ENCODE data around the gene PHACTR3. TPM values are rescaled to one million over a fixed set of nuclear protein-coding genes. Genes with fewer than 3 reads are reported as not detected.

The PHACTR3 gene
- total RNA-seq, 1 experiment from 2014 or later: not detected

- Mint-ChIP-seq H3K36me3 (ENCODE audit: insufficient read depth in 1 of 3, low read depth in 3 of 3) (no peaks in the 10 kb centered on the region), H3K27me3 (ENCODE audit: low read depth) (peaks cover 87% of the 10 kb centered on the region), H3K4me1 (peaks cover 4 to 7% of the 10 kb centered on the region in 2 experiments), H3K9me3 (peaks cover 0 to 16% of the 10 kb centered on the region in 2 experiments; a peak in 3 of 5 replicates), H3K4me3 (no peak overlapping the region), H3K27ac (no peak overlapping the region)
- H3K4me2 ChIP-seq (ENCODE audit: insufficient read depth, insufficient read length, low read length): no peak overlapping the region
- H3K9ac ChIP-seq (ENCODE audit: extremely low read depth, insufficient read length, low read length): no peak overlapping the region
- H2AK5ac ChIP-seq (ENCODE audit: insufficient read length, low read length): no peak overlapping the region
- WGBS (ENCODE audit: extremely low coverage, insufficient read length, low lambda C conversion rate): no CpG with 5 or more reads among the region's 4 CpGs
- H4K91ac ChIP-seq (ENCODE audit: insufficient read length, low read depth, low read length): no peak overlapping the region
- TF ChIP-seq CTCF (conservative IDR thresholded peaks at IDR 0.05): no peak
- no peak overlapping the region for H3K56ac ChIP-seq (ENCODE audit: insufficient read length, low read depth, low read length)
- H3K79me1 ChIP-seq (ENCODE audit: insufficient read depth, low read depth, low read length, poor library complexity, severe bottlenecking): no peaks in the 10 kb centered on the region
- H4K5ac ChIP-seq (ENCODE audit: insufficient read length, low read depth, low read length): no peak overlapping the region
- H3K9me3 ChIP-seq (ENCODE audit: control insufficient read depth, low read depth, low read length): no peaks in the 10 kb centered on the region
- no peak overlapping the region for H3K23ac ChIP-seq (ENCODE audit: insufficient read length, low read depth, low read length)
- no peak overlapping the region for H3K4ac ChIP-seq (ENCODE audit: low read depth, low read length)
- no peak for DNase-seq
- H2BK12ac ChIP-seq (ENCODE audit: insufficient read length, low read depth, low read length): no peak overlapping the region
- H3K14ac ChIP-seq (ENCODE audit: insufficient read depth, low read length): no peak overlapping the region
- peaks cover 19% of the 10 kb centered on the region; the same call in 1 of the 2 replicates for H3K27me3 ChIP-seq (ENCODE audit: insufficient read depth, low read length)
- H3T11ph ChIP-seq (ENCODE audit: low read length): no peak overlapping the region
- no peak overlapping the region for H2BK20ac ChIP-seq (ENCODE audit: low read depth, low read length, poor library complexity, severe bottlenecking)
- no peaks in the 10 kb centered on the region for H3K4me1 ChIP-seq (ENCODE audit: insufficient read depth, low read length)
- no peak overlapping the region for H2AFZ ChIP-seq (ENCODE audit: low read length)
- no peak overlapping the region for H4K8ac ChIP-seq (replicated peaks; ENCODE audit: insufficient read length, low read depth, low read length)
- H4K20me1 ChIP-seq (ENCODE audit: control insufficient read depth, insufficient read depth, insufficient read length): no peaks in the 10 kb centered on the region
- H2BK15ac ChIP-seq (ENCODE audit: low read depth, low read length): no peak overlapping the region
- no peak overlapping the region for H3K27ac ChIP-seq (ENCODE audit: insufficient read length, low read depth, low read length)
- no peak overlapping the region for H2BK120ac ChIP-seq (ENCODE audit: low read depth, low read length, poor library complexity, severe bottlenecking)
- no peak overlapping the region for H3K18ac ChIP-seq (ENCODE audit: insufficient read length, low read depth, low read length)
- peaks cover 5% of the 10 kb centered on the region for H3K23me2 ChIP-seq (ENCODE audit: insufficient read length, low read depth, low read length, poor library complexity, severe bottlenecking)
- no peaks in the 10 kb centered on the region for H3K79me2 ChIP-seq (ENCODE audit: insufficient read depth, low read length)
- no peak overlapping the region for H2BK5ac ChIP-seq (ENCODE audit: insufficient read length, low read length)
Observed at GRCh38 chr20:59572515-59572914, 31.8 kb upstream of the PHACTR3 start.

Data from H9 (cell line).